ENCODE data around the gene UNC79. TPM values are rescaled to one million over a fixed set of nuclear protein-coding genes. Genes with fewer than 3 reads are reported as not detected.

UNC79 gene
- total RNA-seq, 2 donors from 2014 or later, result 6.0 to 14.4 TPM

GRCh38 chr14:93480867-93481266 lies 50.1 kb downstream of the UNC79 start:
- Histone ChIP-seq H3K9ac (ENCODE audit: extremely low read depth, low read length, poor library complexity, severe bottlenecking) (no peak overlapping the region), H3K27me3 (ENCODE audit: control insufficient read depth, insufficient read depth, low read length, poor library complexity, severe bottlenecking) (no peaks in the 10 kb centered on the region), H3K4me1 (ENCODE audit: control insufficient read depth, insufficient read depth, low read length) (no peaks in the 10 kb centered on the region), H3K27ac (ENCODE audit: low read depth, low read length) (no peak overlapping the region), H3K36me3 (ENCODE audit: control insufficient read depth, insufficient read depth, low read length) (no peaks in the 10 kb centered on the region), H3K9me3 (ENCODE audit: control insufficient read depth, low read length) (no peaks in the 10 kb centered on the region), H3K4me3 (ENCODE audit: low read length) (no peak overlapping the region)
- Mint-ChIP-seq H3K27ac (no peak overlapping the region), H3K27me3 (ENCODE audit: insufficient read depth) (no peaks in the 10 kb centered on the region), H3K4me3 (no peak overlapping the region), H3K9me3 (no peaks in the 10 kb centered on the region), H3K4me1 (no peaks in the 10 kb centered on the region), H3K36me3 (ENCODE audit: low read depth) (no peaks in the 10 kb centered on the region)
- no peak for TF ChIP-seq CTCF (conservative IDR thresholded peaks at IDR 0.05)
- DNase-seq, result no peak

GRCh38 chr14:93481758-93482157 lies 51.0 kb downstream of the UNC79 start:
- Mint-ChIP-seq H3K36me3 (ENCODE audit: low read depth) (no peaks in the 10 kb centered on the region), H3K27me3 (ENCODE audit: insufficient read depth) (no peaks in the 10 kb centered on the region), H3K27ac (no peak overlapping the region), H3K4me1 (no peaks in the 10 kb centered on the region), H3K9me3 (no peaks in the 10 kb centered on the region), H3K4me3 (no peak overlapping the region)
- DNase-seq, result no peak
- 90% methylated on average over 2 of the region's 2 CpGs; no CpG with 5 or more reads in 1 of the 2 experiments for WGBS, 2 experiments (ENCODE audit: insufficient coverage in 1 of 2, insufficient read length in 1 of 2)
- Histone ChIP-seq H3K36me3 (ENCODE audit: control insufficient read depth, insufficient read depth, low read length) (no peaks in the 10 kb centered on the region), H3K9ac (ENCODE audit: extremely low read depth, low read length, poor library complexity, severe bottlenecking) (no peak overlapping the region), H3K4me3 (ENCODE audit: low read length) (no peak overlapping the region), H3K27me3 (ENCODE audit: control insufficient read depth, insufficient read depth, low read length, poor library complexity, severe bottlenecking) (no peaks in the 10 kb centered on the region), H3K4me1 (ENCODE audit: control insufficient read depth, insufficient read depth, low read length) (no peaks in the 10 kb centered on the region), H3K9me3 (ENCODE audit: control insufficient read depth, low read length) (no peaks in the 10 kb centered on the region), H3K27ac (ENCODE audit: low read depth, low read length) (no peak overlapping the region)
- no peak for TF ChIP-seq CTCF (conservative IDR thresholded peaks at IDR 0.05)

- peaks cover 9% of the 10 kb centered on the region for H3K9me3 ChIP-seq (ENCODE audit: control insufficient read depth, low read length)
- WGBS, 2 experiments (ENCODE audit: insufficient coverage in 1 of 2, insufficient read length in 1 of 2), result 88% methylated on average over 1 of the region's 1 CpG; no CpG with 5 or more reads in 1 of the 2 experiments
- no peaks in the 10 kb centered on the region for H3K36me3 Mint-ChIP-seq (ENCODE audit: low read depth)
- TF ChIP-seq CTCF (conservative IDR thresholded peaks at IDR 0.05), result no peak
- DNase-seq, result no peak
- no peaks in the 10 kb centered on the region for H3K27me3 Mint-ChIP-seq (ENCODE audit: insufficient read depth)
- no peaks in the 10 kb centered on the region for H3K4me1 ChIP-seq (ENCODE audit: control insufficient read depth, insufficient read depth, low read length)
- H3K4me3 Mint-ChIP-seq, result no peak overlapping the region
- peaks cover 5% of the 10 kb centered on the region for H3K9me3 Mint-ChIP-seq
- H3K9ac ChIP-seq (ENCODE audit: extremely low read depth, low read length, poor library complexity, severe bottlenecking), result no peak overlapping the region
- no peak overlapping the region for H3K27ac Mint-ChIP-seq
- no peak overlapping the region for H3K27ac ChIP-seq (ENCODE audit: low read depth, low read length)
- H3K36me3 ChIP-seq (ENCODE audit: control insufficient read depth, insufficient read depth, low read length), result no peaks in the 10 kb centered on the region
- H3K4me3 ChIP-seq (ENCODE audit: low read length), result no peak overlapping the region
- no peaks in the 10 kb centered on the region for H3K27me3 ChIP-seq (ENCODE audit: control insufficient read depth, insufficient read depth, low read length, poor library complexity, severe bottlenecking)
- H3K4me1 Mint-ChIP-seq, result peaks cover 13% of the 10 kb centered on the region
Measured at GRCh38 chr14:93490001-93490400, 59.3 kb downstream of the UNC79 start.
